ENCODE data around the gene ZDHHC12. TPM values are rescaled to one million over a fixed set of nuclear protein-coding genes. Genes with fewer than 3 reads are reported as not detected.

ZDHHC12 gene
- total and polyA plus RNA-seq, 2 of the 8 experiments (the other 6 are each of a cell fraction or from before 2014, with no cell fraction given) = 35.0 to 93.8 TPM

DNA sequence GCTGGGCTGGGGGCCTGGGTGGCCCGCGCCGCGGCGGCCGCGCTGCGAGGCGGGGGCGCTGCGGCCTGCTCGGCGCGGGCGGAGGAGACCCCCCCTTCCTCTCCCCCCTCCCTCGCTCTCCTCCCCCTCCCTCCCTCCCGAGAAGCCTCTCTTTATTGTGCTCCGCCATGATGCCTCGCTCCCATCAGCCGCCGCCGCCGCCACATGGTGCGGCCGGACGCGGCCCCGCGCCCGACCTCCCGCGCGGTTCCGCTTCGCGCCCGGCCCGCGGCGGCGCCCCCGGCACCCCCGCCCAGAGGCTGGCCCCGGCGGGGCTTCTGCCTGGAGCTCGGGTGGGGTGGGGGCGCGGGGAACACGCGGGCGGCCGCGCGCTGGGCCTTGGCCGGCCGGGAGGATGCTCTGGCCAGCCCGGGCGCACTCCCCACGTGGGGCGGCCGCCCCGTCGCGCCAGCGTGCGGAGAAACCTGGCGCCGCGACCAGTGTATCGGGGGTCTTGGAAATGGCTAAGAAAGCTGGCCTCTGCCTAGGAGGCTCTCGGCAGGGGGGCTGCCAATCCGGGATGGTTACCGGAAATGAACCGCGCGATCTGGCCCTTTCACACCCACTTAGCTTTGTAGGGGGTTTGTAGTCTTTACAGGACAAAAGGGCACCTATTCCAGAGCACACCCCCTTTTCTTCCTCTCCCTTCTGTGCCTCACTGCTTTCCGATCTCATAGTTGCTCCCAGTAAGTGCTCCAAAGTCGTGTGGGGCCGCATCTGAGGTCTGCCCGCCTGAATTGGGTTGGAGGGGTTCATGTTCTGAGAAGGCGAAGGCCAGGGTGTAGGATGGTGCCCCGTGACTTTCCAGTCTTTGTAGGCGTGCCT lies 33.9 kb downstream of the ZDHHC12 start:
- peaks cover 34 to 68% of the 10 kb centered on the region in 2 experiments for H3K79me2 ChIP-seq (ENCODE audit: control insufficient read depth in 1 of 2, insufficient read depth in 2 of 2, low read length in 2 of 2)
- DNase-seq (ENCODE audit: low read depth in 1 of 2, low spot score in 2 of 2) = no peak
- no peak for TF ChIP-seq FOSL1 (IDR thresholded peaks at IDR 0.05; ENCODE audit: insufficient read depth, low read depth, low read length)
- TF ChIP-seq EZH2 (IDR thresholded peaks at IDR 0.05; ENCODE audit: low read depth, low read length, severe bottlenecking) = no peak
- peak; percentile 36; the same call in 1 of the 2 replicates for TF ChIP-seq PHF8 (conservative IDR thresholded peaks at IDR 0.05; ENCODE audit: low read depth, low read length)
- no peak for TF ChIP-seq BRCA1 (IDR thresholded peaks at IDR 0.05; ENCODE audit: low read depth, low read length)
- no peak; a peak in 1 of 4 replicates for TF ChIP-seq RAD21 (IDR thresholded peaks at IDR 0.05 in 1 of 2, conservative IDR thresholded peaks at IDR 0.05 in 1 of 2; ENCODE audit: low read depth in 2 of 2, low read length in 2 of 2)
- TF ChIP-seq USF2 (IDR thresholded peaks at IDR 0.05; ENCODE audit: low read length) = no peak
- TF ChIP-seq SRF (IDR thresholded peaks at IDR 0.05; ENCODE audit: low read depth, low read length) = no peak
- peak; percentile 58; the same call in 1 of the 2 replicates for TF ChIP-seq TAF1 (IDR thresholded peaks at IDR 0.05; ENCODE audit: low read depth, low read length)

More for the DNA sequence above, 33.9 kb downstream of the ZDHHC12 start:
- H3K4me3 ChIP-seq (ENCODE audit: extremely low read depth in 1 of 4, insufficient read depth in 2 of 4, low read depth in 3 of 4, low read length in 4 of 4) = peak overlapping the region; percentile 82 to 95 (median 88)
- peaks cover 7% of the 10 kb centered on the region; the same call in 1 of the 2 replicates for H3K79me1 ChIP-seq (ENCODE audit: low read depth, low read length)
- H3K4me2 ChIP-seq (ENCODE audit: insufficient read depth in 1 of 2, low read depth in 2 of 2, low read length in 2 of 2) = peak overlapping the region; percentile 64 to 87
- H2AFZ ChIP-seq (ENCODE audit: low read length) = no peak overlapping the region
- H4K8ac ChIP-seq (ENCODE audit: extremely low read depth, insufficient read depth, low read length) = peak overlapping the region; percentile 90; the same call in 1 of the 2 replicates
- H4K5ac ChIP-seq (ENCODE audit: insufficient read length, low read depth, low read length) = peak overlapping the region; percentile 90
- peaks cover 20 to 60% (median 35%) of the 10 kb centered on the region in 4 experiments for H3K36me3 ChIP-seq (ENCODE audit: control insufficient read depth in 2 of 4, insufficient read depth in 4 of 4, low read length in 3 of 4)
- H2BK5ac ChIP-seq (ENCODE audit: low read depth, low read length) = peak overlapping the region; percentile 61; the same call in 1 of the 2 replicates
- H2BK120ac ChIP-seq (replicated peaks; ENCODE audit: low read depth, low read length) = no peak overlapping the region
- no peak overlapping the region for H2BK15ac ChIP-seq (ENCODE audit: low read length)
- peak overlapping the region; percentile 84 to 99 (median 88) for H3K9ac ChIP-seq (replicated peaks in 1 of 4; ENCODE audit: extremely low read depth in 1 of 4, low read depth in 3 of 4, low read length in 3 of 4)
- no peak overlapping the region for H2BK20ac ChIP-seq (ENCODE audit: low read length)
- H3K4me1 ChIP-seq (replicated peaks in 1 of 4; ENCODE audit: control insufficient read depth in 3 of 4, insufficient read depth in 4 of 4, low read length in 3 of 4) = peaks cover 5 to 15% (median 8%) of the 10 kb centered on the region in 4 experiments; a peak in 6 of 7 replicates
- no peaks in the 10 kb centered on the region for H3K9me3 ChIP-seq (ENCODE audit: insufficient read depth in 2 of 2, low read depth in 1 of 2, low read length in 1 of 2)
- peak overlapping the region; percentile 57 for H3K27ac ChIP-seq (ENCODE audit: low read depth, low read length)
- H3K18ac ChIP-seq (ENCODE audit: extremely low read depth, low read length) = peak overlapping the region; percentile 68
- H3K27me3 ChIP-seq (replicated peaks in 1 of 4; ENCODE audit: control insufficient read depth in 3 of 4, extremely low read depth in 1 of 4, insufficient read depth in 3 of 4, low read length in 3 of 4) = peaks cover 0 to 1% (median 0%) of the 10 kb centered on the region in 4 experiments; a peak in 1 of 7 replicates
- no peak for FAIRE-seq
- H3K23me2 ChIP-seq (ENCODE audit: low read depth, low read length) = peaks cover 19% of the 10 kb centered on the region
- H3K23ac ChIP-seq (ENCODE audit: insufficient read length) = no peak overlapping the region
- H4K20me1 ChIP-seq (replicated peaks in 1 of 2; ENCODE audit: control insufficient read depth in 1 of 2, insufficient read depth in 2 of 2, low read length in 2 of 2) = peaks cover 25 to 30% of the 10 kb centered on the region in 2 experiments
- POLR2A ChIA-PET (ENCODE audit: partially characterized antibody) = interaction anchor here (0.9 to 46.1 kb wide), 14 partner anchors 6 to 350 kb away, joined by 3 to 1197 read pairs (median 4); partner anchors contain the start of genes DYNC2I2, PKN3, SET and ZDHHC12
- H2AK5ac ChIP-seq (ENCODE audit: low read depth, low read length) = no peak overlapping the region
- H3K4ac ChIP-seq (replicated peaks; ENCODE audit: insufficient read length, low read depth, low read length) = no peak overlapping the region
- H2BK12ac ChIP-seq (ENCODE audit: low read depth, low read length) = no peak overlapping the region
- CTCF ChIA-PET (ENCODE audit: partially characterized antibody) = interaction anchor here (0.6 to 1.8 kb wide), 5 partner anchors 10 to 55 kb away, joined by 4 to 6 read pairs (median 4); partner anchors contain the start of gene PKN3
- peak overlapping the region; percentile 91 for H4K91ac ChIP-seq (replicated peaks; ENCODE audit: insufficient read length, low read length)
- peak overlapping the region; percentile 2 for H3K14ac ChIP-seq (ENCODE audit: insufficient read length)
- H3K56ac ChIP-seq (replicated peaks; ENCODE audit: insufficient read length, low read depth, low read length) = peak overlapping the region; percentile 42
- WGBS, 2 experiments (ENCODE audit: extremely low coverage in 1 of 2, insufficient coverage in 1 of 2, insufficient read length in 1 of 2, insufficient replicate concordance in 2 of 2, low coverage in 1 of 2, low lambda C conversion rate in 2 of 2, missing lambda C conversion rate in 1 of 2) = 1% methylated on average over 27 of the region's 83 CpGs; no CpG with 5 or more reads in 1 of the 2 experiments

All from H1 (cell line).